Smooth muscle cell (in vitro differentiated cells): ENCODE data around the gene KIF25. TPM values are rescaled to one million over a fixed set of nuclear protein-coding genes. Genes with fewer than 3 reads are reported as not detected.

Experiments
- DNase-seq: peaks from one replicate; lab custom pipeline; 2025; ENCODE audit not compliant: unreplicated experiment; lab: John Stamatoyannopoulos, UW
- H2AFZ ChIP-seq: fragments of 200-600 bp; sonication (generic); 2 replicates; pipeline ENCODE4 v1.6.0; 2016; ENCODE audit warnings: antibody characterized with exemption, low read depth, mild to moderate bottlenecking
- H3F3A ChIP-seq: fragments of 200-600 bp; sonication (generic); 2 replicates; pipeline ENCODE4 v1.6.0; 2017; ENCODE audit warnings: antibody characterized with exemption, low read depth
- H3K27ac ChIP-seq: fragments of 200-600 bp; sonication (generic); 2 replicates; pipeline ENCODE4 v1.5.1; 2016; ENCODE audit warnings: low read depth, mild to moderate bottlenecking
- H3K27me3 ChIP-seq: fragments of 200-600 bp; sonication (generic); 2 replicates; pipeline ENCODE4 v1.6.1; 2016; ENCODE audit warnings: low read depth, mild to moderate bottlenecking
- H3K36me3 ChIP-seq: fragments of 200-600 bp; sonication (generic); 2 replicates; pipeline ENCODE4 v1.5.1; 2016; ENCODE audit warnings: low read depth
- H3K4me1 ChIP-seq: fragments of 200-600 bp; sonication (generic); 2 replicates; pipeline ENCODE4 v1.5.1; 2016; ENCODE audit warnings: low read depth
- H3K4me2 ChIP-seq: fragments of 200-600 bp; sonication (generic); 2 replicates; pipeline ENCODE4 v1.6.0; 2016; ENCODE audit warnings: mild to moderate bottlenecking
- H3K4me3 ChIP-seq: fragments of 200-600 bp; sonication (generic); 2 replicates; pipeline ENCODE4 v1.5.1; 2016; ENCODE audit warnings: mild to moderate bottlenecking
- H3K79me2 ChIP-seq: fragments of 200-600 bp; sonication (generic); 2 replicates; pipeline ENCODE4 v1.6.0; 2016; ENCODE audit warnings: low read depth, mild to moderate bottlenecking
- H3K9ac ChIP-seq: fragments of 200-600 bp; sonication (generic); 2 replicates; pipeline ENCODE4 v1.6.0; 2016; ENCODE audit warnings: low read depth
- H3K9me3 ChIP-seq: fragments of 200-600 bp; sonication (generic); replicated peaks from 2 replicates; pipeline ENCODE4 v1.5.1; 2016; ENCODE audit warnings: low read depth
- H4K20me1 ChIP-seq: fragments of 200-600 bp; sonication (generic); 2 replicates; pipeline ENCODE4 v1.6.0; 2016; ENCODE audit warnings: low read depth
- WGBS: methylation state at CpG from one replicate; pipeline ENCODE4 v1.1.7; 2016; ENCODE audit warnings: low lambda C conversion rate; 5-methylcytosine and 5-hydroxymethylcytosine counted together
- polyA plus RNA-seq: library from polyadenylated mRNA; unstranded; fragments of >200 nt; fragmentation: Nextera tagmentation; extraction: Ambion mirVana; gene quantifications from 2 replicates; pipeline ENCODE4 v1.2.1, GENCODE V29; 2016
- total RNA-seq: library from RNA; depleted of rRNA; stranded (reverse); fragments of >200 nt; gene quantifications from 2 replicates; pipeline ENCODE4 v1.2.3, GENCODE V29; 2014
- TF ChIP-seq, protein P1 (sequence below): fragments of 200-600 bp; sonication (generic); IDR thresholded peaks from 2 replicates; pipeline ENCODE4 v1.5.1; 2017; ENCODE audit warnings: borderline replicate concordance, mild to moderate bottlenecking, antibody characterized with exemption; ENCODE audit not compliant: insufficient read depth, poor library complexity, severe bottlenecking

KIF25 gene
- total and polyA plus RNA-seq, 2 experiments from 2014 or later: 0.22 to 1.5 TPM

DNA sequence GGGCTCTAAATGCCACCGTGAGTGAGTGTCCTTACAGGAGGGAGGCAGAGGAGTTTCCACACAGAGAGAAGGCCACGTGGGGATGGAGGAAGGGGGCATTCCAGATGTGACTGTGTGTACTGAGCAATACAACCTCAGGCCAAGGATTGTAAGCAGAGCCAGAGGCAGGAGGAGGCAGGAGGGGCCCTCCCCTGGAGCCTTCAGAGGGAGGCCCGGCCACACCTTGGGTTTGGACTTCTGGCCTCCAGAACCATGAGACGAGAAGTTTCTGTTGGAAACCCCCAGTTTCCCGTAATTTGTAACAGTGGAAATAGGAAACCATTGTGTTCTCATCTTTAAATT, 9.3 kb upstream of the KIF25 start:
- no peak for DNase-seq
- H2AFZ ChIP-seq: no peak overlapping the region
- no peaks in the 10 kb centered on the region for H3K36me3 ChIP-seq
- no peak overlapping the region for H3K9ac ChIP-seq
- no peaks in the 10 kb centered on the region for H3K9me3 ChIP-seq
- H3K79me2 ChIP-seq: no peaks in the 10 kb centered on the region
- no peak overlapping the region for H3K4me2 ChIP-seq
- H3F3A ChIP-seq: no peaks in the 10 kb centered on the region
- H3K4me3 ChIP-seq: no peak overlapping the region
- H3K27ac ChIP-seq: no peak overlapping the region
- no peaks in the 10 kb centered on the region for H3K4me1 ChIP-seq
- TF ChIP-seq, protein P1, sequence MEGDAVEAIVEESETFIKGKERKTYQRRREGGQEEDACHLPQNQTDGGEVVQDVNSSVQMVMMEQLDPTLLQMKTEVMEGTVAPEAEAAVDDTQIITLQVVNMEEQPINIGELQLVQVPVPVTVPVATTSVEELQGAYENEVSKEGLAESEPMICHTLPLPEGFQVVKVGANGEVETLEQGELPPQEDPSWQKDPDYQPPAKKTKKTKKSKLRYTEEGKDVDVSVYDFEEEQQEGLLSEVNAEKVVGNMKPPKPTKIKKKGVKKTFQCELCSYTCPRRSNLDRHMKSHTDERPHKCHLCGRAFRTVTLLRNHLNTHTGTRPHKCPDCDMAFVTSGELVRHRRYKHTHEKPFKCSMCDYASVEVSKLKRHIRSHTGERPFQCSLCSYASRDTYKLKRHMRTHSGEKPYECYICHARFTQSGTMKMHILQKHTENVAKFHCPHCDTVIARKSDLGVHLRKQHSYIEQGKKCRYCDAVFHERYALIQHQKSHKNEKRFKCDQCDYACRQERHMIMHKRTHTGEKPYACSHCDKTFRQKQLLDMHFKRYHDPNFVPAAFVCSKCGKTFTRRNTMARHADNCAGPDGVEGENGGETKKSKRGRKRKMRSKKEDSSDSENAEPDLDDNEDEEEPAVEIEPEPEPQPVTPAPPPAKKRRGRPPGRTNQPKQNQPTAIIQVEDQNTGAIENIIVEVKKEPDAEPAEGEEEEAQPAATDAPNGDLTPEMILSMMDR: no peak
- H3K27me3 ChIP-seq: no peaks in the 10 kb centered on the region
- H4K20me1 ChIP-seq: no peaks in the 10 kb centered on the region
- WGBS: 85% methylated on average over 5 of the region's 5 CpGs

- Histone ChIP-seq H3K4me3 (no peak overlapping the region), H3K9ac (no peak overlapping the region), H4K20me1 (no peaks in the 10 kb centered on the region), H3K9me3 (no peaks in the 10 kb centered on the region), H3K27ac (no peak overlapping the region), H3K27me3 (no peaks in the 10 kb centered on the region), H3K36me3 (no peaks in the 10 kb centered on the region), H3K4me1 (no peaks in the 10 kb centered on the region), H3K4me2 (no peak overlapping the region), H3K79me2 (no peaks in the 10 kb centered on the region), H2AFZ (no peak overlapping the region), H3F3A (no peaks in the 10 kb centered on the region)
- no peak for DNase-seq
- 93% methylated on average over 35 of the region's 36 CpGs for WGBS
- TF ChIP-seq, protein P1: no peak
These were observed 8.3 kb upstream of the KIF25 start for GRCh38 chr6:167988945-167989841.

- Histone ChIP-seq H3K4me2 (no peak overlapping the region), H3K4me1 (no peaks in the 10 kb centered on the region), H3K27me3 (no peaks in the 10 kb centered on the region), H3K9ac (no peak overlapping the region), H2AFZ (no peak overlapping the region), H3K4me3 (no peak overlapping the region), H3K27ac (no peak overlapping the region), H4K20me1 (no peaks in the 10 kb centered on the region), H3F3A (no peaks in the 10 kb centered on the region), H3K79me2 (no peaks in the 10 kb centered on the region), H3K36me3 (no peaks in the 10 kb centered on the region), H3K9me3 (no peaks in the 10 kb centered on the region)
- DNase-seq: no peak
- 95% methylated on average over 69 of the region's 75 CpGs for WGBS
- TF ChIP-seq, protein P1: no peak
These were observed 7.2 kb upstream of the KIF25 start for GRCh38 chr6:167990016-167990945.
